HepG2 (cell line): ENCODE measurements around the gene DDX39B. TPM values are rescaled to one million over a fixed set of nuclear protein-coding genes. Genes with fewer than 3 reads are reported as not detected.
A peak's percentile ranks its signal among the peaks of the same experiment; 100 is the strongest.

Experiments used
- ARID4A ChIP-seq: sonication (generic); formaldehyde crosslinking; IDR thresholded peaks from 2 replicates; pipeline ENCODE4 v1.5.0; 2020; ENCODE audit warnings: mild to moderate bottlenecking, missing genetic modification reagents, borderline replicate concordance
- ELF3 ChIP-seq: IDR thresholded peaks from 2 replicates; pipeline ENCODE4 v1.6.1; 2016; ENCODE audit warnings: missing genetic modification reagents, missing compliant biosample characterization
- GATA4 ChIP-seq: sonication (generic); IDR thresholded peaks from 2 replicates; pipeline ENCODE4 v1.6.1; 2016; ENCODE audit warnings: antibody characterized with exemption, low read depth, borderline replicate concordance
- HDAC1 ChIP-seq: sonication (generic); formaldehyde crosslinking; IDR thresholded peaks from 2 replicates; pipeline ENCODE4 v1.5.1; 2020; ENCODE audit warnings: mild to moderate bottlenecking, missing genetic modification reagents
- HHEX ChIP-seq: IDR thresholded peaks from 2 replicates; pipeline ENCODE4 v1.6.1; 2016; ENCODE audit warnings: control low read depth
- HNRNPLL ChIP-seq: fragments of 200-400 bp; formaldehyde crosslinking; IDR thresholded peaks from 2 replicates; pipeline ENCODE4 v1.6.1; 2017; ENCODE audit warnings: mild to moderate bottlenecking, low read depth, low read length; ENCODE audit not compliant: poor library complexity, severe bottlenecking
- KDM1A ChIP-seq: IDR thresholded peaks from 2 replicates; pipeline ENCODE4 v1.6.1; 2016; ENCODE audit warnings: missing compliant biosample characterization
- KLF11 ChIP-seq: IDR thresholded peaks from 2 replicates; pipeline ENCODE4 v1.6.1; 2016; ENCODE audit warnings: missing compliant biosample characterization
- NCOA2 ChIP-seq: sonication (generic); formaldehyde crosslinking; IDR thresholded peaks from 2 replicates; pipeline ENCODE4 v1.8.0; 2022; ENCODE audit warnings: inconsistent platforms
- PATZ1 ChIP-seq: sonication (generic); formaldehyde crosslinking; IDR thresholded peaks from 2 replicates; pipeline ENCODE4 v1.4.0; 2020; ENCODE audit warnings: missing genetic modification reagents
- SIX1 ChIP-seq: sonication (generic); formaldehyde crosslinking; IDR thresholded peaks from 2 replicates; pipeline ENCODE4 v1.4.0; 2020; ENCODE audit warnings: missing genetic modification reagents, borderline replicate concordance
- SP4 ChIP-seq: sonication (generic); formaldehyde crosslinking; IDR thresholded peaks from 2 replicates; pipeline ENCODE4 v1.8.1; 2023; ENCODE audit warnings: mild to moderate bottlenecking, missing genetic modification reagents
- THAP11 ChIP-seq: IDR thresholded peaks from 2 replicates; pipeline ENCODE4 v1.6.1; 2016; ENCODE audit warnings: missing biosample characterization, missing genetic modification reagents
- THAP9 ChIP-seq: sonication (generic); formaldehyde crosslinking; IDR thresholded peaks from 2 replicates; pipeline ENCODE4; 2020; ENCODE audit warnings: missing genetic modification reagents, mild to moderate bottlenecking, borderline replicate concordance
- ZFYVE20 ChIP-seq: sonication (generic); formaldehyde crosslinking; IDR thresholded peaks from 2 replicates; pipeline ENCODE4 v1.8.0; 2023; ENCODE audit warnings: low read depth, mild to moderate bottlenecking, moderate library complexity, missing genetic modification reagents, borderline replicate concordance
- ZNF30 ChIP-seq: sonication (generic); formaldehyde crosslinking; IDR thresholded peaks from 2 replicates; pipeline ENCODE4 v1.5.0; 2020; ENCODE audit warnings: mild to moderate bottlenecking, missing genetic modification reagents
- ZNF598 ChIP-seq: sonication (generic); formaldehyde crosslinking; IDR thresholded peaks from 2 replicates; pipeline ENCODE4 v1.5.1; 2020; ENCODE audit warnings: mild to moderate bottlenecking, missing genetic modification reagents, borderline replicate concordance
- ZNF740 ChIP-seq: sonication (generic); formaldehyde crosslinking; IDR thresholded peaks from 2 replicates; pipeline ENCODE4 v1.4.0; 2020; ENCODE audit warnings: missing genetic modification reagents
- ZSCAN9 ChIP-seq: IDR thresholded peaks from 2 replicates; pipeline ENCODE4 v1.6.1; 2016; ENCODE audit warnings: borderline replicate concordance
- polyA plus RNA-seq, 8 experiments: library from polyadenylated mRNA; depleted of rRNA in 3 of 8; stranded (reverse) in 7 of 8; unstranded in 1 of 8; fragments of >200 nt; fragmentation: Illumina TruSeq in 4 of 8; extraction: Trizol in 4 of 8; gene quantifications; 2 replicates each; pipeline versions ENCODE4 v1.2.1 to v1.2.3, GENCODE V29; 2011 to 2016; ENCODE audit warnings: low read depth in 4 of 8, missing spikeins in 1 of 8, mixed read lengths in 1 of 8; ENCODE audit not compliant: insufficient read depth in 1 of 8
- total RNA-seq, 5 experiments: library from RNA; depleted of rRNA; stranded (reverse); fragments of >200 nt; fragmentation: Illumina TruSeq; extraction: Trizol; gene quantifications; 2 replicates each; pipeline ENCODE4 v1.2.3, GENCODE V29; 2016; ENCODE audit warnings: low read depth in 1 of 5

The DDX39B gene
- total and polyA plus RNA-seq, 2 of the 13 experiments (the other 11 are each of a cell fraction or from before 2014, with no cell fraction given): 570 to 678 TPM

- TF ChIP-seq ZSCAN9 (CRISPR knock-in tag): peak; percentile 63; the same call in 1 of the 2 replicates
- TF ChIP-seq ZNF30: no peak
- TF ChIP-seq THAP11: peak; percentile 96
- TF ChIP-seq ARID4A (CRISPR knock-in tag): peak; percentile 66; the same call in 1 of the 2 replicates
- TF ChIP-seq KLF11 (CRISPR knock-in tag): peak; percentile 68
- peak; percentile 34; the same call in 1 of the 2 replicates for TF ChIP-seq SIX1 (CRISPR knock-in tag)
- 0 out of 2 replicates have a peak, but pooled peaks have one; percentile 21 for TF ChIP-seq NCOA2 (CRISPR knock-in tag)
- peak; percentile 94; the same call in 1 of the 2 replicates for TF ChIP-seq PATZ1 (CRISPR knock-in tag)
- no peak for TF ChIP-seq ZFYVE20 (CRISPR knock-in tag)
- no peak for TF ChIP-seq ZNF598 (CRISPR knock-in tag)
- TF ChIP-seq HNRNPLL: peak; percentile 84
- TF ChIP-seq KDM1A: no peak
- peak; percentile 75; the same call in 1 of the 2 replicates for TF ChIP-seq ELF3 (CRISPR knock-in tag)
- peak; percentile 67; the same call in 1 of the 2 replicates for TF ChIP-seq GATA4
- TF ChIP-seq HHEX (CRISPR knock-in tag): 0 out of 2 replicates have a peak, but pooled peaks have one; percentile 26
- TF ChIP-seq SP4 (CRISPR knock-in tag): peak; percentile 96
- TF ChIP-seq THAP9 (CRISPR knock-in tag): peak; percentile 39; the same call in 1 of the 2 replicates
- TF ChIP-seq ZNF740: peak; percentile 75; the same call in 1 of the 2 replicates
- peak; percentile 27; the same call in 1 of the 2 replicates for TF ChIP-seq HDAC1 (CRISPR knock-in tag)
Measured at GRCh38 chr6:31546958-31547726, 5.3 kb upstream of the DDX39B start, which contains the start of gene NFKBIL1 (continued).
